ENCODE measurements around the gene CLEC16A. TPM values are rescaled to one million over a fixed set of nuclear protein-coding genes. Genes with fewer than 3 reads are reported as not detected.

CLEC16A gene
- total and polyA plus RNA-seq, 2 experiments from 2014 or later, result 9.9 to 24.1 TPM

Other genes starting within 250 kb of the CLEC16A start
- 0.19 and 0.52 TPM in 2 replicates for gene TEKT5, start 249.6 kb upstream of the CLEC16A start, total RNA-seq (2014; rRNA removed; shearing (Covaris generic))
- gene TEKT5, start 249.6 kb upstream of the CLEC16A start, polyA plus RNA-seq (2016; fragmentation: Nextera tagmentation; extraction: Ambion mirVana), result not detected in 2 replicates
- gene NUBP1, start 200.7 kb upstream of the CLEC16A start, total RNA-seq (2014; rRNA removed; shearing (Covaris generic)), result 22.8 and 29.1 TPM in 2 replicates
- gene NUBP1, start 200.7 kb upstream of the CLEC16A start, polyA plus RNA-seq (2016; fragmentation: Nextera tagmentation; extraction: Ambion mirVana), result 41.2 and 44.0 TPM in 2 replicates
- gene TVP23A, start 125.8 kb upstream of the CLEC16A start, total RNA-seq (2014; rRNA removed; shearing (Covaris generic)), result 1.6 and 4.5 TPM in 2 replicates
- gene TVP23A, start 125.8 kb upstream of the CLEC16A start, polyA plus RNA-seq (2016; fragmentation: Nextera tagmentation; extraction: Ambion mirVana), result 2.8 and 3.3 TPM in 2 replicates
- gene CIITA, start 67.4 kb upstream of the CLEC16A start, total RNA-seq (2014; rRNA removed; shearing (Covaris generic)), result 0.10 TPM in 1 of 2 replicates, not detected in the other
- gene CIITA, start 67.4 kb upstream of the CLEC16A start, polyA plus RNA-seq (2016; fragmentation: Nextera tagmentation; extraction: Ambion mirVana), result 0.57 and 1.2 TPM in 2 replicates
- 56.5 and 58.2 TPM in 2 replicates for gene DEXI, start 2.1 kb upstream of the CLEC16A start, total RNA-seq (2014; rRNA removed; shearing (Covaris generic))
- gene DEXI, start 2.1 kb upstream of the CLEC16A start, polyA plus RNA-seq (2016; fragmentation: Nextera tagmentation; extraction: Ambion mirVana), result 25.7 and 26.5 TPM in 2 replicates

All from GM23338 (cell line).